Measurements from ENCODE around the gene BCAS4. TPM values are rescaled to one million over a fixed set of nuclear protein-coding genes. Genes with fewer than 3 reads are reported as not detected.

The BCAS4 gene
- total RNA-seq, 1 donor from 2014 or later: 4.3 TPM

DNA sequence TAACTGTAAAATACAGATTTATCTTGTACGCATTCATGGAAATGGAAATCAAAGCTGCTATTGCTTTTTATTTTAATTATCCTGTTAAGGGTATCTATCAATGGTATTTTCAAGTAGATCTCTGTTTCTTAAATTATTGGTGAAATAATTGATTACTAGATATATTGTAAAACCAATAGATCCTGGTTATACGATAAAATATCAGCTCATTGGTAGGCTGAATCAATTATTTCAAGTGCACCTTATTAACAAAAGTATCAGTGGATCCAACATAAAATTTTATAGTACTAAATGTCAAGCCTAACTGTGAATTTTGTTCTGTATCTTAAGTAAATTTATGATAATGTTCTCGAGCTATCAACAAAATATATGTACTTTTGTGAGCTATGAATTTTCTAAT lies 41.7 kb upstream of the BCAS4 start:
- ATAC-seq (no peak), DNase-seq (no peak)
- Histone ChIP-seq H3K27ac (no peak overlapping the region), H3K4me3 (no peak overlapping the region), H3K27me3 (no peaks in the 10 kb centered on the region), H3K4me1 (no peaks in the 10 kb centered on the region), H3K9me3 (no peaks in the 10 kb centered on the region), H3K36me3 (no peaks in the 10 kb centered on the region)
- TF ChIP-seq, protein P1, sequence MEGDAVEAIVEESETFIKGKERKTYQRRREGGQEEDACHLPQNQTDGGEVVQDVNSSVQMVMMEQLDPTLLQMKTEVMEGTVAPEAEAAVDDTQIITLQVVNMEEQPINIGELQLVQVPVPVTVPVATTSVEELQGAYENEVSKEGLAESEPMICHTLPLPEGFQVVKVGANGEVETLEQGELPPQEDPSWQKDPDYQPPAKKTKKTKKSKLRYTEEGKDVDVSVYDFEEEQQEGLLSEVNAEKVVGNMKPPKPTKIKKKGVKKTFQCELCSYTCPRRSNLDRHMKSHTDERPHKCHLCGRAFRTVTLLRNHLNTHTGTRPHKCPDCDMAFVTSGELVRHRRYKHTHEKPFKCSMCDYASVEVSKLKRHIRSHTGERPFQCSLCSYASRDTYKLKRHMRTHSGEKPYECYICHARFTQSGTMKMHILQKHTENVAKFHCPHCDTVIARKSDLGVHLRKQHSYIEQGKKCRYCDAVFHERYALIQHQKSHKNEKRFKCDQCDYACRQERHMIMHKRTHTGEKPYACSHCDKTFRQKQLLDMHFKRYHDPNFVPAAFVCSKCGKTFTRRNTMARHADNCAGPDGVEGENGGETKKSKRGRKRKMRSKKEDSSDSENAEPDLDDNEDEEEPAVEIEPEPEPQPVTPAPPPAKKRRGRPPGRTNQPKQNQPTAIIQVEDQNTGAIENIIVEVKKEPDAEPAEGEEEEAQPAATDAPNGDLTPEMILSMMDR (IDR thresholded peaks at IDR 0.05): no peak
- intact Hi-C loops (cut with DNase I): no loop called here

DNA sequence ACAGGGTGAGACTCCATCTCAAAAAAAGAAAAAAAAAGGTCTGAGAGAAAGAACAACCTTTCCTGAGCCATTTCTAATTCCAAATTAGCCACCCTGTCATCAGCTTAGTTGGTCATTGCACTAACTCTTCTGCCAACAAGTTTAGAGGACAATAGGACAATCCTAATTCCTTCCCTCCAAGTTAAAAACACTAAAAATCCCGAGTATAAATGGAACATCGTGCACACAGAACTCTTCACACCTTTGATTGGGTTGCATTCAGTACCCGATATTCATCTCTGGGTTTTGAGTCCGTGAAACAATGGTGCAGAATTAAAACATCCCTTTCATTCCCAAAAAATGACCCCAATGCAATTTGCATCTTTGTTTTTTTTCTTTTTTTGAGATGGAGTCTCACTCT lies 40.4 kb upstream of the BCAS4 start:
- Histone ChIP-seq H3K4me1 (no peaks in the 10 kb centered on the region), H3K9me3 (no peaks in the 10 kb centered on the region), H3K36me3 (no peaks in the 10 kb centered on the region), H3K27me3 (no peaks in the 10 kb centered on the region), H3K4me3 (no peak overlapping the region), H3K27ac (no peak overlapping the region)
- no peak for DNase-seq
- ATAC-seq: no peak
- TF ChIP-seq, protein P1 (IDR thresholded peaks at IDR 0.05): no peak
- intact Hi-C loops (cut with DNase I): no loop called here

DNA sequence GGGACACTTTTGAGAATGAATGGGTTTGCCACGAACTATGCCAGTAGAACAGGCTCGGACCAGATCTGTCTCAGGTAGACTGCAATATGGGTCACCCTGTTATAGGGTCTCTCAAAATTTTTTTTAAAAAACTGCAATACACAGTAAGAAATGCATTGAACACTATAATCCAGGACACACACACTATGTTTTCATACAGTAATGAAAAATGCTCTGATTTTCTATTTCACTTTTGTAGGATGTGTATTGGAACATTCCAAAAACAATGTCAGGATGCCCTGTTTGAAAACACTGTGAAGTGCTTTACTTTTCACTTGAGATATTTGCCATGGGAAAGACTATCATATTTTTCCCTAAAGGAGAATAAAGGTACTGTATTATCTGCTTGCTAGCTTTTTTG lies 38.4 kb upstream of the BCAS4 start:
- H3K9me3 ChIP-seq: no peaks in the 10 kb centered on the region
- H3K4me3 ChIP-seq: no peak overlapping the region
- no peaks in the 10 kb centered on the region for H3K27me3 ChIP-seq
- TF ChIP-seq, protein P1 (IDR thresholded peaks at IDR 0.05): no peak
- peaks cover under 1% of the 10 kb centered on the region for H3K4me1 ChIP-seq
- no peaks in the 10 kb centered on the region for H3K36me3 ChIP-seq
- DNase-seq (no peak), ATAC-seq (no peak)
- H3K27ac ChIP-seq: no peak overlapping the region
- intact Hi-C loops (cut with DNase I): no loop called here

DNA sequence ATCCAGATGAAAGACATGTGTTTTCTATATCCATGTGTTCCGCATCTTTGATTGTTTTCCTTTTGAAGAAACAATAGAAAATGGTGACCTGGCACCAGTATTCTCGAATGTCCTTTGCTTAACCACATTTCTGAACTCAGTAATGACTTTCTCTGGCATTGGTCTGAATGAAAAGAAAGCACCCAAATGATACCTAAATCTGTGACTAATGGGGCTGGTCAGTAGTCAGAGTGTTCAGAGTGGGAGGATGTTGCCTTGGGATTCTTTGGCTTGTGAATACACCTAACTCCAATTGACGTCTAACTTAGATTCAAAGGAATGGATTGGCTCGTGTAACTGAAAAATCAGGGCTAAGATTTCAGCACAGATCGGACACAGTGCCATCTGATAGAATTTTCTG lies 36.4 kb upstream of the BCAS4 start:
- Histone ChIP-seq H3K36me3 (no peaks in the 10 kb centered on the region), H3K27ac (no peak overlapping the region), H3K9me3 (no peaks in the 10 kb centered on the region), H3K4me1 (peaks cover 15% of the 10 kb centered on the region), H3K27me3 (no peaks in the 10 kb centered on the region), H3K4me3 (no peak overlapping the region)
- DNase-seq: no peak
- intact Hi-C loops (cut with DNase I): no loop called here
- ATAC-seq: no peak
- TF ChIP-seq, protein P1 (IDR thresholded peaks at IDR 0.05): no peak

DNA sequence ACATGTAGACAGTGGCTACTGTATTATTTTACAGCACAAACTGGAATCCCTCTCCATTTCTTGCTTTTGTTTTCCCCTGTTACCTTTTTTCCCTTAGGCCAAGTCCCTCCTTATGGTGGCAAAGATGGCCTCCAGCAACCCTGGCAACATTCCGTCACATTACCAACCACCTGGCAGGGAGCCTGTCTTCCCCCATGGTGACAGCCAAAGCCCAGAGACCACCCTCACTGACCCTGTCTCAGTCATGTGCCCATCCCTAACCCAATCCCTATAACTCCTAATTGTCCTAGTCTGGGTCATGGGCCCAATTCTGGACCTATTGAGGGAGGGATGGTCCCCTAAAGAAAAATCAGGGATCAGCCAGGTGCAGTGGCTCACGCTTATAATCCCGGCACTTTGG lies 35.9 kb upstream of the BCAS4 start:
- no peak overlapping the region for H3K27ac ChIP-seq

More for the DNA sequence above, 35.9 kb upstream of the BCAS4 start:
- TF ChIP-seq, protein P1 (IDR thresholded peaks at IDR 0.05): no peak
- H3K9me3 ChIP-seq: no peaks in the 10 kb centered on the region
- no peak overlapping the region for H3K4me3 ChIP-seq
- DNase-seq (no peak), ATAC-seq (no peak)
- intact Hi-C loops (cut with DNase I): no loop called here
- H3K27me3 ChIP-seq: no peaks in the 10 kb centered on the region
- peaks cover 15% of the 10 kb centered on the region for H3K4me1 ChIP-seq
- no peaks in the 10 kb centered on the region for H3K36me3 ChIP-seq
